ENCODE measurements around the gene BBS9. TPM values are rescaled to one million over a fixed set of nuclear protein-coding genes. Genes with fewer than 3 reads are reported as not detected.

Gene BBS9
- total and polyA plus RNA-seq, 3 donors from 2014 or later, result 39.3 to 55.7 (median 53.3) TPM

- Histone ChIP-seq H3K4me1 (no peaks in the 10 kb centered on the region), H3K4me3 (no peak overlapping the region), H3K36me3 (ENCODE audit: low read depth, missing control alignments) (no peaks in the 10 kb centered on the region), H3K27me3 (no peaks in the 10 kb centered on the region), H3K9me3 (no peaks in the 10 kb centered on the region), H3K27ac (no peak overlapping the region)
- DNase-seq, result no peak
- intact Hi-C loops (cut with DNase I; ENCODE audit: low total_unique reads), result no loop called here
- TF ChIP-seq POLR2A (IDR thresholded peaks at IDR 0.05) (no peak), CTCF (IDR thresholded peaks at IDR 0.05) (no peak)
Measured at GRCh38 chr7:33393770-33394169, 264.4 kb downstream of the BBS9 start.

DNA sequence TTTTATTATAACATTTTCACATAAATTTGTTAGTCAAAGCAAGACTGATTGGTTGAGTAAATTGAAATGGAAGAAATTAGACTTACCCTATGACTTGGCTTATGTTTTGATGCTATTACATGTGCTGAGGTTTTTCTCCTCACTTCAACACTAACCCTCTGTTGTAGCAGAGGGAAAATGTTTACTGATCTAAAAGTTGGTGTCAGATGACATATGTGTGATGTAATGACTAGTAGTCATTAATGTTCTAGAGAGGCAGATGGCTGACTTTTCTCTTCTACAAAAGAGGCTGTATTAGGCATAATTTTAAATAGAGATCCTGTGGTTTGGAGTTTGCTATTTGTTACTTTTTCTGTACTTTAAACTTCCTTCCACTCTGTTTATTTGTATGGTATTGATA lies 266.0 kb downstream of the BBS9 start:
- Histone ChIP-seq H3K27me3 (no peaks in the 10 kb centered on the region), H3K4me3 (no peak overlapping the region), H3K9me3 (no peaks in the 10 kb centered on the region), H3K27ac (no peak overlapping the region), H3K36me3 (ENCODE audit: low read depth, missing control alignments) (no peaks in the 10 kb centered on the region), H3K4me1 (no peaks in the 10 kb centered on the region)
- intact Hi-C loops (cut with DNase I; ENCODE audit: low total_unique reads), result no loop called here
- TF ChIP-seq POLR2A (IDR thresholded peaks at IDR 0.05), result no peak
- no peak for TF ChIP-seq CTCF (IDR thresholded peaks at IDR 0.05)
- DNase-seq, result no peak

- WGBS, 2 donors, result 74 to 80% methylated on average over 3 of the region's 3 CpGs
- no peak overlapping the region for H3K27ac ChIP-seq
- no peaks in the 10 kb centered on the region for H3K36me3 ChIP-seq (ENCODE audit: low read depth, missing control alignments)
- H3K9me3 ChIP-seq, result no peaks in the 10 kb centered on the region
- no peaks in the 10 kb centered on the region for H3K27me3 ChIP-seq
- no peak for DNase-seq
- H3K4me3 ChIP-seq, result no peak overlapping the region
- TF ChIP-seq POLR2A (IDR thresholded peaks at IDR 0.05) (no peak), CTCF (IDR thresholded peaks at IDR 0.05) (no peak)
- no peaks in the 10 kb centered on the region for H3K4me1 ChIP-seq
- intact Hi-C loops (cut with DNase I; ENCODE audit: low total_unique reads), result no loop called here
Measured at GRCh38 chr7:33399528-33400213, 270.3 kb downstream of the BBS9 start.

DNA sequence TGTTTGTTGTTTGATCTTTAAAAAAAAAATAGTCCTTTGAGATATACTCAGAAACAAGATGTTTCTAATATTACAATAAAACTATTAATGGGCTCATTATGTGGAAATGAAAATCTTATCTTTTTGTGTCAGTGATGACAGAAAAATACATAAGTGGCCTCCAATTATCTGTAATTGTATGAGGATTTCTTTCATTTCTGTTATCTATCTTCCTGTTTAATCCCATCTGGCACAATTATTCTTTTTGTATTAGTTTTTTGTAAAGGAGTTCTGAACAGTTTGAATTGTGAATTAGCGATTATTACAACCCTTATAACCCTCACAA lies 270.8 kb downstream of the BBS9 start:
- Histone ChIP-seq H3K4me1 (no peaks in the 10 kb centered on the region), H3K27ac (no peak overlapping the region), H3K9me3 (no peaks in the 10 kb centered on the region), H3K4me3 (no peak overlapping the region), H3K36me3 (ENCODE audit: low read depth, missing control alignments) (no peaks in the 10 kb centered on the region), H3K27me3 (no peaks in the 10 kb centered on the region)
- WGBS, 2 donors, result 32 to 35% methylated on average over 1 of the region's 1 CpG
- TF ChIP-seq POLR2A (IDR thresholded peaks at IDR 0.05) (no peak), CTCF (IDR thresholded peaks at IDR 0.05) (no peak)
- DNase-seq, result no peak
- intact Hi-C loops (cut with DNase I; ENCODE audit: low total_unique reads), result no loop called here

- TF ChIP-seq POLR2A (IDR thresholded peaks at IDR 0.05) (no peak), CTCF (IDR thresholded peaks at IDR 0.05) (no peak)
- no peaks in the 10 kb centered on the region for H3K27me3 ChIP-seq
- H3K4me3 ChIP-seq, result no peak overlapping the region
- DNase-seq, result no peak
- WGBS, 2 donors, result 75 to 83% methylated on average over 1 of the region's 1 CpG
- H3K9me3 ChIP-seq, result no peaks in the 10 kb centered on the region
- no peaks in the 10 kb centered on the region for H3K4me1 ChIP-seq
- intact Hi-C loops (cut with DNase I; ENCODE audit: low total_unique reads), result no loop called here
- no peak overlapping the region for H3K27ac ChIP-seq
- H3K36me3 ChIP-seq (ENCODE audit: low read depth, missing control alignments), result no peaks in the 10 kb centered on the region
Measured at GRCh38 chr7:33410266-33410665, 280.9 kb downstream of the BBS9 start.

All from testis (tissue), 3 donors.